Measurements from ENCODE around the gene C18orf32. TPM values are rescaled to one million over a fixed set of nuclear protein-coding genes. Genes with fewer than 3 reads are reported as not detected.
"Not testable (repeated sequence)": the region's sequence is repeated elsewhere in the genome, so short reads cannot be mapped to it uniquely, and the experiment has no call there.

The C18orf32 gene
- total RNA-seq, 1 donor = 11.7 TPM

DNA sequence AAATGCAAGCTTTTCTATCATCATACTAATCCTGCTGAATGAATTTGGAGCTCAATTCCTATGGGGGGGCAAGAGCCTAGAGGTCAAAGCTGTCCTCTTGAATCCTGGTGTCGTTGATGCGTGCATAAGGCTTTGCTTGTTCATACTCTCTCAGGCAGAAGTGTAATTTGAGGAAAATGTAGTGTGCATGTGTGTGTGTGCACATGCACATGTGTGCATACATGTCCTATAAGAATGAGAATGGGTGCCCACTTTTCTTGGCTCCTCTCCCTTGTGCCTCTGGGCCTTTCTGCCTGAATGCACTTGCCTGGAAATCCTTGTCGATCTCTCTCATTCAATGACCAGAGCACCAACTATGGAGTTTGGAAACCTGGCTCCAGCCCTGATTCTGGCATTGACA lies 28.5 kb upstream of the C18orf32 start:
- H3K4me3 ChIP-seq (ENCODE audit: low read depth, low read length) = no peak overlapping the region
- TF ChIP-seq, protein P1, sequence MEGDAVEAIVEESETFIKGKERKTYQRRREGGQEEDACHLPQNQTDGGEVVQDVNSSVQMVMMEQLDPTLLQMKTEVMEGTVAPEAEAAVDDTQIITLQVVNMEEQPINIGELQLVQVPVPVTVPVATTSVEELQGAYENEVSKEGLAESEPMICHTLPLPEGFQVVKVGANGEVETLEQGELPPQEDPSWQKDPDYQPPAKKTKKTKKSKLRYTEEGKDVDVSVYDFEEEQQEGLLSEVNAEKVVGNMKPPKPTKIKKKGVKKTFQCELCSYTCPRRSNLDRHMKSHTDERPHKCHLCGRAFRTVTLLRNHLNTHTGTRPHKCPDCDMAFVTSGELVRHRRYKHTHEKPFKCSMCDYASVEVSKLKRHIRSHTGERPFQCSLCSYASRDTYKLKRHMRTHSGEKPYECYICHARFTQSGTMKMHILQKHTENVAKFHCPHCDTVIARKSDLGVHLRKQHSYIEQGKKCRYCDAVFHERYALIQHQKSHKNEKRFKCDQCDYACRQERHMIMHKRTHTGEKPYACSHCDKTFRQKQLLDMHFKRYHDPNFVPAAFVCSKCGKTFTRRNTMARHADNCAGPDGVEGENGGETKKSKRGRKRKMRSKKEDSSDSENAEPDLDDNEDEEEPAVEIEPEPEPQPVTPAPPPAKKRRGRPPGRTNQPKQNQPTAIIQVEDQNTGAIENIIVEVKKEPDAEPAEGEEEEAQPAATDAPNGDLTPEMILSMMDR (IDR thresholded peaks at IDR 0.05; ENCODE audit: insufficient read depth, low read depth, low read length) = no peak
- no peak for DNase-seq (ENCODE audit: low read depth)

DNA sequence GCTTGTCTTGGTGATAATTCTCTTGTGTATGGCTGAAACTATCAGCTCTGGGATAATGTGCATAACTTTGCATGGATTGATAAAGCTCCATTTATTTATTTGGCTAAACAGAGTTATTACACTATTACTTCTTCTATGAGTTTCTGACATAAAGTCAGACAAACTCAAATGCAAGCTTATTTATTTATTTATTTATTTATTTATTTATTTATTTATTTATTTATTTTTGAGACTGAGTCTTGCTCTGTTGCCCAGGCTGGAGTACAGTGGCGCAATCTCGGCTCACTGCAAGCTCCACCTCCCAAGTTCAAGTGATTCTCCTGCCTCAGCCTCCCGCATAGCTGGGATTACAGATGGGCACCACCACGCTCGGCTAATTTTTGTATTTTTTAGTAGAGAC lies 28.0 kb upstream of the C18orf32 start:
- DNase-seq (ENCODE audit: low read depth); H3K4me3 ChIP-seq (ENCODE audit: low read depth, low read length): not testable (repeated sequence)

DNA sequence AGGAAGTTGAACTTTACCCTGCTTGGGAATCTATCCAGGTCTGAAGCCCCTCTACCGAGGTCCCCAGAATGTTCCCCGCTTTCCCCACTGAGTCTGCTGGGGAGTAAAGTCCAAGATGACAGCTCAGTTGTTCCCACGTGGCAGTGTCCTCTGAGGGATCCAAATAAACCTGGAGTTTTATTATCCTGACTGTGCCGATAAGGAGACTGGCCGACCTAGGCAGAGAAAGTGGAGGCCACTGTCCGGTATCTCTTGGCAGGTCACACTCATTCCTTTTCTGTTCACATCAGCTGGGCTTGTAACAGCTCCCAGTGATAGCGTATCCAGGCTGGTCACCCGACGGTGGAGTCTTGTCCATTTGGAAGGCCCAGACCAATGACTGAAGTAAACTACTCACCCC lies 27.5 kb upstream of the C18orf32 start:
- no peak overlapping the region for H3K4me3 ChIP-seq (ENCODE audit: low read depth, low read length)
- TF ChIP-seq, protein P1 (IDR thresholded peaks at IDR 0.05; ENCODE audit: insufficient read depth, low read depth, low read length) = no peak
- no peak for DNase-seq (ENCODE audit: low read depth)

DNA sequence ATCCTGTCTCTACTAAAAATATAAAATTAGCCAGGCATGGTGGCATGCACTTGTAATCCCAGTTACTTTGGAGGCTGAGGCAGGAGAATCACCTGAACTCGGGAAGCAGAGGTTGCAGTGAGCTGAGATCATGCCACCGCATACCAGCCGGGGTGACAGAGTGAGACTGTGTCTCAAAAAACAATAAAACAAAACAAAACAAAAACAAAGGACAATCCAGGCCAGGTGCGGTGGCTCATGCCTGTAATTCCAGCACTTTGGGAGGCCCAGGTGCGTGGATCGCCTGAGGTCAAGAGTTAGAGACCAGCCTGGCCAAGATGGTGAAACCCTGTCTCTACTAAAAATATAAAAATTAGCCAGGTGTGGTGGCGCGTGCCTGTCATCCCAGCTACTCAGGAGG lies 25.8 kb upstream of the C18orf32 start:
- DNase-seq (ENCODE audit: low read depth) = not testable (repeated sequence)

DNA sequence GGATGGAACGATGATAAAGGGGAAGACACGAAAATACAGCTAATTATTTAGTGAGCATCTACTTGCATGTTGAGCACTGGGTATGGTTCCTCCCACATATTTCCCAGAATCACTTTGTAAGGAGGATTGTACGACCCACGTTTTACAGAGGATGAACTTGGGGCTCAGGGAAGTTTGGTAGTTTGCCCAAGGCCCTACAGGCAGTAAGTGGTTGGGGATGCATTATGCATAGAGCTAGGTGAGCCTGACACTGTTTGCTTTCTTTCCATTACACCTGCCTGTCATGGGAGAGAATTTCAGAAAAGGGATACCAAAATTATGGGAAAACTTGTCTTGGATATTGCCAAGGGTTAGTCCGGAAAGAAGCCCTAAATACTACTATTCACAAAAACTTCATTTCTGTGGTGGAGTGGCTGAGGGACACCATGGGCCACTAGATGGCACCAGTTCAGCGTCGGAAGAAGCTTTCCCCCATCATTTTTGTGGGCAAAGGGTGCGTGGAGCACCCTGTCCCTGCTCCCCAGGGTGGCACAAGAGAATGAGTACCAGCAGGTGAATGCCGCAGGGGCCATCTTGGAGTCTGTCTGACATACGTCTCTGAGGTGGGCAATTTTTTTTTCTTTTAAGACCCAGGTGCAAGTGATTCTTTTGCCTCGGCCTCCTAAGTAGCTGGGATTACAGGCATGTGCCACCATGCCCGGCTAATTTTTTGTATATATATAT lies 23.5 kb upstream of the C18orf32 start:
- TF ChIP-seq, protein P1 (IDR thresholded peaks at IDR 0.05; ENCODE audit: insufficient read depth, low read depth, low read length) = peak; percentile 96
- no peak overlapping the region for H3K4me3 ChIP-seq (ENCODE audit: low read depth, low read length)
- peak; percentile 60 for DNase-seq (ENCODE audit: low read depth)

More for the DNA sequence above, 25.8 kb upstream of the C18orf32 start:
- not testable (repeated sequence) for H3K4me3 ChIP-seq (ENCODE audit: low read depth, low read length)

DNA sequence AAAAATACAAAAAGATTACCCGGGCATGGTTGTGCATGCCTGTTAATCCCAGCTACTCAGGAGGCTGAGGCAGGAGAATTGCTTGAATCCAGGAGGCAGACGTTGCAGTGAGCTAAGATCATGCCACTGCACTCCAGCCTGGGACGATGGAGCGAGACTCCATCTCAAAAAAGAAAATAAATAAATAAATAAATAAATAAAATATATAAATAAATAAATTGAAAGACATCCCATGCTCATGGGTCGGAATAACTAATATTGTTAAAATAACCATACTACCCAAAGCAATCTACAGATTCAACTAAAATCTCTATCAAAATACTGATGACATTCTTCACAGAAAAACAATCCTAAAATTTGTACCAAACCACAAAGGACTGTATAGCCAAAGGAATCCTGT lies 19.4 kb upstream of the C18orf32 start:
- H3K4me3 ChIP-seq (ENCODE audit: low read depth, low read length); DNase-seq (ENCODE audit: low read depth): not testable (repeated sequence)

DNA sequence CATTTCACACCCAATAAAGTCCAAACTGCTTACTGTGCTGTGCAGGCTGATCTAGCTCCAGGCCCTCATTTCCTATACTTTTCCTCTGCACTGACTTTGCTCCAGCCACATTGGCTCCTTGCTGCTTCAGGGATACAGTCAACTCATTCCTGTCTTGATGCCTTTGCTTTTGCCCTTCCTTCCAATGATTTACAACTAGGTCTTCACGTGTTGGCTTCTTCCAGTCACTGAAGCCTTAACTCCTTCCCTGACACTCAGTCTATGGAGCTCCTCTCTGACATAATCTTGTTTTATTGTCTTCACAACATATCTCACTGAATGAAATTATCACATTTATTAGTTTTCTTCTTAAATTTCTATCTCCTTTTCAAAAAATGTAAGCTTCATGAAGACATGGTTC lies 16.9 kb upstream of the C18orf32 start:
- TF ChIP-seq, protein P1 (IDR thresholded peaks at IDR 0.05; ENCODE audit: insufficient read depth, low read depth, low read length) = no peak
- no peak for DNase-seq (ENCODE audit: low read depth)
- no peak overlapping the region for H3K4me3 ChIP-seq (ENCODE audit: low read depth, low read length)

DNA sequence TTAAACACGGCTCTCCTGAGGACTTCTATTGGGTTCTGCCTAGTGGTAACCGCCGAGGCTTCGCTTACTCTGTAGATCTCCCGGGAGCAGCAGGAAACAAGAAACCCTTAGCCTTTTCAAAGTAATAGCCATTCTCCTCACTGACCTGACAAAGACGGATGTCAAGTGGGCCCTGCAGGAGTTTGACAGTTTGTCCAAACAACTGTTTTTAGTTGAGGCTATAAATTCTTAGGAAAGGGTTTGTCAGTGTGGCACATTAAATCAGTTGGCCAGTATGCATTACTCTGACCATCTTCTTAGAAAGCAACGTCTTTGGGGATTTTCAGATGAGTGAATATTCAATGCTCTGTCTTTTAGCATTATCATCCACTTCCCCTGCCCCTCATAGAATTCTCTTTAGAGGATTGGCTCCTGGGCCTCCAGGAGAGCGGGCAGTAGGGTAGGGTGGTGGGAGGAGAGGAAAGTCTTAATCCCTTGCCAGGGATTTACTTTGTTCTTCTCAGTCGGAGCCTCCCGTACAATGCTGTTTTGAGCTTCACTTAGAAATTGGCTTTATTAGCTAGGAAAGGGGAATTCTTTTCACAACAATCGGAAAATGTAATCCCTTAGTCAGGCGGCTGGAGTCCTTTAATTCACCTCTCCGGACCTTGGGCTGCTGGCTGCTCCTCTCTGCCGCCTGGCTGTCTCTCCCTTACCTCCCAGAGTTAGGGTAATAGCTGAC lies 13.3 kb upstream of the C18orf32 start:
- H3K4me3 ChIP-seq (ENCODE audit: low read depth, low read length) = no peak overlapping the region
- TF ChIP-seq, protein P1 (IDR thresholded peaks at IDR 0.05; ENCODE audit: insufficient read depth, low read depth, low read length) = no peak
- DNase-seq (ENCODE audit: low read depth) = no peak
